GM19463 (cell line): ENCODE results near the gene SPATA13.
A peak's percentile ranks its signal among the peaks of the same experiment; 100 is the strongest.

ENCODE experiments used
- ATAC-seq: cut with Tn5 transposase; IDR thresholded peaks from one replicate; pipeline ENCODE4 v1.9.1; 2021; ENCODE audit warnings: mild to moderate bottlenecking, moderate library complexity; ENCODE audit not compliant: unreplicated experiment

SPATA13 gene

GRCh38 chr13:24141333-24141910, 19.1 kb upstream of the SPATA13 start:
- no peak for ATAC-seq

DNA sequence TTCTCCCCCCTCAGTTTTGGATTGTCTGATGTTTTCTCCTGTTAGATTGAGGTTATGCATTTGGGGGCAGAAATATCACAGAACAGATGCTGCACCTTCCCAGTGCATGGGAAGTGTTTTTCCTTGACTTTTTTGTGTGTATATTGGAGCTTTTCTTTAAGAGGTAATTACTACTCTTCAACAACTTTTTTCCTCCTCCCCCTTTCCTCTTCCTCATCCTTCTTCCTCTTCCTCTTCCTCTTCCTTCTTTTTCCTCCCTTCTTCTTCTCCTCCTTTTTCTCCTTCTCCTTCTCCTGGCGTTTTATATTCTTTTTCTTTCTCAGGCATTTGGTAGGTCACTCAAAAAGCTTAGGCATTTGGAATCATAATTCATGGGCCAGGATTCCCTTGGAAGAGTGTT, 18.1 kb upstream of the SPATA13 start:
- ATAC-seq, result no peak

DNA sequence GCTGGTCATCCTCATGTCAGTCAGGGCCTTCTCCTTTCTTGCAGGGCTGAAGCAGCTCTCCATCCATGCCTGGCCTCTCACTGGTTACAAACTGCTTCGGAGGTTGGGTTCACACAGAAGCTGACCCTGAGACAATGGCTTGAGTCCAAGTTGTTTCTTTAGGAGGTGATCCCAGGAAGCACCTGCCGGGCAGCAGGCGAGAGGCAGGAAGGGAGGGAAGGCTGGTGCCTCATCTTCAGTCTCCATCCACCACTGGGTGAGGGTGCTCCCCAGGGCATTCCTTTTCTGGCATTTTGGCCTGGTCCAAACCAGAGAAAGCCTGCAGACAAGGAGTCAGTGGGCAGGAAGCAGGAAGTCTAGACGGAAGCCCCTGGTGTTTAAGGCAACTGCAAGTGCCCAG, 17.6 kb upstream of the SPATA13 start:
- no peak for ATAC-seq

GRCh38 chr13:24145240-24145639, 15.3 kb upstream of the SPATA13 start:
- no peak for ATAC-seq

GRCh38 chr13:24145674-24146073, 14.8 kb upstream of the SPATA13 start:
- ATAC-seq, result no peak

DNA sequence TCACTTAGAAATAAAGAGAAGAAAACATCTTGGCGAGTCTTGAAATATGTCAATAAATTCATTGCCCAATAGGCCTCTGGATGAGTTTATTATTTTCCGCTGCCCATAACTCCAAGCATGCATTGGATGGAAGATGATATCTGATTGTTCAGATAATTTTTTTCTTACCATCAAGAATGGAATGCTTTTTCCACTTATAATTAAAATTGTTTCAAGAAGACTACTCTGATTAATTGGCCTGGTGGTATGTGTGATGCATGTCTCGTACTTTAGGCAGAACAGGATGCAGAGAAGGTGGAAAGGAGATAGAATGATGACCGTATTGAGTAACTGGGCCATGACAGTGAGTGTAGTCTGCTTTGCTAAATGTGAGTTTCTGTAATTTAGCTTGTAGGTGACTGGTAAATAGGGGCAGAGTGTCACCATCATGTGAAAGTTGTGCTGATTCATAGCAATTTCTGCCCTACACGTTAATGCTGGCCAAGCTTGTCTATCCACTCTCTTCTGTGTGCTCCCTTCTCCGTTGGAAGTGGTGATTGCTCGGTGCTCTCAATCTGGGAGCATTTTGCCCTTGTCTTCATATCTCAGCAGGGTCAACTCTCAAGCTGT, 13.5 kb upstream of the SPATA13 start:
- ATAC-seq, result peak; percentile 27

DNA sequence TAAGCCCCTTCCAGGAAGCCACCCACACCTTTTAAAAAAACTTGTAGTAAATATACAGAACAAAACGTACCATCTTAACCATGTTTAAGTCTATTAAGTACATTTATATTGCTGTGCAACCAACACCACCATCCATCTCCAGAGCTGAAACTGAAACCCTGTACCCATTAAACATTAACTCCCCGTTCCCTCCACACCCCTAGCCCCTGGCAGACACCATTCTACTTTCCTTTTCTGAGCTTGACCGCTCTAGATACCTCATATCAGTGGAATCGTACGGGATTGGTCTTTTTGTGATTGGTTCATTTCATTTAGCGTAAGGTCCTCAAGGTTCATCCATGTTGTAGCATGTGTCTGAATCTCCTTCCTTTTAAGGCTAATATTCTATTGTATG, 13.0 kb upstream of the SPATA13 start:
- peak; percentile 94 for ATAC-seq

- ATAC-seq, result no peak
These were observed 11.9 kb upstream of the SPATA13 start for GRCh38 chr13:24148414-24149235.

DNA sequence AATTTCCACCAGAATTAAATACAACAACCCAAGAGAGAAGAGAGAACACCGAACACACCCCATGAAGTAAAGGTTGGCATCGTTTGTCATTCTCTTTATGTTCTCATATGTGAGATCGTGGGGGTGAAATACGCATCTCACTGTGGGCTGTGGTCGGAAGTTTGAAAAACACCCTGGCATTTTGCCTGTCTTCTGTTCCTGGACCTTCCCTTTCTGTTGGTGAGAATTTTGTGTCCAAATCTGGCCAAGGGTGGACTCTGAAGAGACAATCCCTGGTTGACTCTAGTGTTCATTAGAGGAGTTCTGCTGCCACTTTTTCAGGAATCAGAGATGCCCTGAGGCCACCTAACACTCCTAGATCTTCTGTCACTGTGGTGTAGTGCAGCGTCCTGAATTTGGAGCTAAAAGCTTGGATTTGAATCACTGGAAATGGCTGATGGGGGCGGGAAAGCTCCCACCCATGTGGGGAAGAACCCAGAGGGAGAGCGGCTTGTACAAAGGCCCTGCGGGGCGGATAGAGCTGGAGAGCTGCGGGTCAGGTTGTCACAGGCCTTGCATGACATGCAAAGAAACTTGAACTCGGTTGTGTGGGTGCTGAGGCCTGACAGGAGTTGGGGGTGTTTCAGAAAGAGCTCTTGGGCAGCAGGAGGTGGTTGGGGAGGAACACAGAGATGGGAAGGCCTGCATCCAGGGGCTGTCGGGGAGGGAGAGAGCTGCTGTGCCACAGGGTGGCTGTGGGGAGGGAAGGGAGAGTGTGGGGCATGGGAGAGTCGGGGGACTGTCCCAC, 11.1 kb upstream of the SPATA13 start:
- ATAC-seq, result no peak

DNA sequence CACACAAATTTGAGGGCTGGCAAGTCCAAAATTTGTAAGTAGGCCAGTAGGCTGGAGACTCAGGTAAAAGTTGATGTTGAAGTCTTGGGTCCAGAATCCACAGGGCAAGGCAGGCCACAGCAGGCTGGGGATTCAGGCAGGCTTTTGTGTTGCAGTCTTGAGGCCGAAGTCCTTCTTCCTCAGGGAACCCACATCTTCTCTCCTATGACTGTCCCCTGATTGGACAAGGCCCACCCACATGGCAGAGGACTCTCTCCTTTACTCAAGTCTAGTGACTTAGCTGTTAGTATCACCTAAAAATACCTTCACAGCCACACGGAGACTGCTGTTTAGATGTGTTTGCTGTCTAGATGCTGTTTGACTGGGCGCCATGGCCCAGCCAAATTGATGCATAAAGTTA, 9.9 kb upstream of the SPATA13 start:
- ATAC-seq, result no peak

- no peak for ATAC-seq
These were observed 8.7 kb upstream of the SPATA13 start for GRCh38 chr13:24151864-24152263.

- no peak for ATAC-seq
These were observed 8.0 kb upstream of the SPATA13 start for GRCh38 chr13:24152292-24153214.

DNA sequence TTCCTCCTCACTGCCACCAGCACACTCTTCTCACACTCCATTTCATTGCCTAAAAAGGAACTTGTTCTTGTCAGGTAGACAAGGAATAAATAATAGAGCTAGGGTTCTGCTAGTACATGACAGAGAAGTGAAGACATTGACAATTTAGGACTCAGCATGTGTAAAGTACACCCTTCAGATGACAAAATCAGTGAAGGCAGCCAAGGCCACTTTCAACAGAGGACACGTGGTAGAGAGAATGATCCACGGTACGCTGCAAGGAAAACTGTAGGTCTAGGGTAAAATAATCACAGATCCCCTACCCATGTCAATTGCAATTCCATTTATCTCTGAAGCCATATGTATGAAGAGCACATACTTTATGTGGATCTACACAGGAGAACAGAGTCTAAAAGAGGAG, 7.2 kb upstream of the SPATA13 start:
- ATAC-seq, result no peak

GRCh38 chr13:24153979-24154701, 6.4 kb upstream of the SPATA13 start:
- ATAC-seq, result no peak

GRCh38 chr13:24159357-24159756, 1.2 kb upstream of the SPATA13 start:
- ATAC-seq, result no peak

- peak; percentile 39 for ATAC-seq
These were observed 673 bp downstream of the SPATA13 start for GRCh38 chr13:24161010-24161775.

GRCh38 chr13:24161980-24162525, 1.5 kb downstream of the SPATA13 start:
- no peak for ATAC-seq

GRCh38 chr13:24162604-24163003, 2.1 kb downstream of the SPATA13 start:
- ATAC-seq, result no peak

DNA sequence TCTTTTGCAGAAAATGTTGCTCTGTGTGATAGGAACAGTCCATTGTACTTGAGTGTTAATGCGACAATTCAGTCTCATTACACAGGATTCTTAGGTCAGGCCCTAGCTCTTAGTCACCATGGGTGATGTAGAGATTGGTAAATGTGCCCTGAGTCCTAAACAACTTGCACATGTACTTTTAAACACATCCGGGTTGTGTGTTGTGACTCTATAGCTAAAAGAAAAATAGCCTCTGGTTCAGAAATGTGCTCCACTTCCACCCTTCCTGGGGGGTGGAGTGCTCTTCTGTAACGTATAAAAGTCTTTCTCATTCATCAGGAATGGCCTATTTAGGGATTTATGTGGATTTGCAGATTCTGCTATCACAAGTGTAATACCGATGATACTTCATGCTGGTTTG, 5.2 kb downstream of the SPATA13 start:
- no peak for ATAC-seq
